SH-SY5Y (cell line): Measurements from ENCODE around the gene CCDC85C.

ENCODE experiments used
- GATA2 ChIP-seq: IDR thresholded peaks from 2 replicates; pipeline ENCODE4 v1.6.1; 2011; ENCODE audit warnings: mild to moderate bottlenecking, low read depth, low read length
- GATA3 ChIP-seq: IDR thresholded peaks from 2 replicates; pipeline ENCODE4 v1.6.1; 2011; ENCODE audit warnings: low read depth, mild to moderate bottlenecking, low read length, moderate library complexity

CCDC85C gene

GRCh38 chr14:99619835-99620834 lies 16.1 kb upstream of the CCDC85C start:
- no peak for TF ChIP-seq GATA3
- TF ChIP-seq GATA2, result no peak

DNA sequence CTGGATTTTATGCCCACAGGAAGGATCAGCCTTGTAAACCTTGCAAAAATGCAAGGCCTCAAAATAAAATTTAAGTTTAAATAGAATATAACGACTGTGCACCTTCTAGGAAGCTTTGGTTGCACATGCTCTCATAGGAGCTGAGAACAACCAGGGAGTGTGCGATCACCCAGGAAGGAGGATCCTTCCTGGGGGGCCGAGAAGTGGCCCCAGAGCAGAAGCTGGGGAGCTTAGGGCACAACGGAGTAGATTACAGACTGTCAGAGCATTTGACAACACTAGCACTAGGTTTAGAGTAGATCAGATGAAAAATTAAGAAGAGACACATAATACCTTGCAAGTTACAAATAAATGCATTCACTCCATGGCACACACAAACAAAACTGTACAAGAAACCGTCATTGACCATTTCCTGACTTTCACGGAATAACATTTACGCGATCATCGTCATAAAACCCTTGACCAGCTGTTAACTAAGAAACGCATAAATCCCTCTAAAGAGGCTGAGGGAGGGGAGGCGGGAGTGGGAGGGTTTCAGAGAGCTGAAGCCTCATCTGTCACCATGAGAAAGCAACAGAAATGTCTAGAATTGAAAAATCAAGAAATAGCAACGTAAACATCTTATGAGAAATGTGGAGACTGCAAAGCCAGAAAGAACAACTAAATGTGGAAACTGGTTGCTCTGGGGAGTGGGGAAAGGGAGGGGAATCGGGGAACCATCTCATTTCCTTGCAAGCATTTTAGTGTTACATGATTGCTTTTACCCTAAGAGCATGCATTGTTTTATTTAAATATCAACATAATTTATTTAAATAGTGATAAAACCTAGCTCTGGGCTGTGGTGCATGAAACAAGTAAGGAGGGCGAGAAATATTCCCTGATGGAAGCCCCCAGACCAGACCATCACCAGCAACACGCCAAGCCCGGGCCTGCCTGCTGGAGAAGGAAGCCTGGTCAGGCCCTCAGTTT lies 13.1 kb upstream of the CCDC85C start:
- TF ChIP-seq GATA2 (no peak), GATA3 (no peak)

DNA sequence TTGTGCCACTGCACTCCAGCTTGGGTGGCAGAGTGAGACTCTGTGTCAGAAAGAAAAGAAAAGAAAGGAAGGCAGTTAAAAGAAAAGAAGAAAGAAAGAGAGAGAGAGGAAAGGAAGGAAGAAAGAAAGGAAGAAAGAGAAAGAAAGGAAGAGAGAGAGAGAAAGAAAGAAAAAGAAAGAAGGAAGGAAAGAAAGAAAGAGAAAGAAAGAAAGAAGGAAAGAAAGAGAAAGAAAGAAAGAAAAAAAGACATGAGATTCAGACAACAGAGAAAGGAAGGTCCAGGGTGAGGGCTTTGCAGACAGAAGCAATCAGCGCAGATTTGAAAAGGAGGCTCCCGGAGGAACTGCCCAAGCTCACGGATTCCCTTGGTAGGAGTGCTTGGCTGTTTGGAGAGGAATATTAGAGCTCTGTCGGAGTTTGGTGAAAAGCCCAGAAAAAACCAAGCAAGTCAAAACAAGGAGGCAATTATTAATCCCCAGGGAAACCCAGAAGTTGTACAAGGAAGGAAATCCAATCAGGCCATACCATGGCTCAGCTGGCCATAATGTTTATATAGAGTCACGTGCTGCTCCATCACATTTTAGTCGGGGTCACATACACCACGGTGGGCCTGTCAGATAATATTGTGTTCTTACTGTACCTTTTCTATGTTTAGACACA lies 11.6 kb upstream of the CCDC85C start:
- TF ChIP-seq GATA3 (no peak), GATA2 (no peak)

GRCh38 chr14:99612738-99613330 lies 8.8 kb upstream of the CCDC85C start:
- TF ChIP-seq GATA3, result no peak
- TF ChIP-seq GATA2, result no peak

GRCh38 chr14:99612071-99612737 lies 8.2 kb upstream of the CCDC85C start:
- no peak for TF ChIP-seq GATA2
- no peak for TF ChIP-seq GATA3

DNA sequence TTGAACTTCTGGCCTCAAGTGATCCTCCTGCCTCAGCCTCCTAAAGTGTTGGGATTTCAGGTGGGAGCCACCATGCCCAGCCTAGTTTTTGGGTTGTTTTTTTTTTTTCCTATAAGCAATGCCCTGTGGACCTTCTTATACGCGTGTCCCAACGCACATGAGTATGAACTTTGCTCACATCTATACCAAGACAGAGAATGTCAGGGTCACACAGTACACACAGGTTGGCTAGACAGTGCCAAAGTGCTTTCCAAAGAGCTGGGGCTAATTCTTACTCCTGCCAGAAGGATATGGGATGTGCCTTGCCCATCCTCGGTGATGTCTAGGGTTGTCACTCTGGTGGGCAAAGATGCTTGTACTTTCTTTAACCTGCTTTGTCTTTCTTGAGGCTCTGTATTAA lies 7.6 kb upstream of the CCDC85C start:
- TF ChIP-seq GATA3 (no peak), GATA2 (no peak)

- TF ChIP-seq GATA2, result no peak
- no peak for TF ChIP-seq GATA3
These were observed 5.5 kb upstream of the CCDC85C start for GRCh38 chr14:99609245-99610170.

DNA sequence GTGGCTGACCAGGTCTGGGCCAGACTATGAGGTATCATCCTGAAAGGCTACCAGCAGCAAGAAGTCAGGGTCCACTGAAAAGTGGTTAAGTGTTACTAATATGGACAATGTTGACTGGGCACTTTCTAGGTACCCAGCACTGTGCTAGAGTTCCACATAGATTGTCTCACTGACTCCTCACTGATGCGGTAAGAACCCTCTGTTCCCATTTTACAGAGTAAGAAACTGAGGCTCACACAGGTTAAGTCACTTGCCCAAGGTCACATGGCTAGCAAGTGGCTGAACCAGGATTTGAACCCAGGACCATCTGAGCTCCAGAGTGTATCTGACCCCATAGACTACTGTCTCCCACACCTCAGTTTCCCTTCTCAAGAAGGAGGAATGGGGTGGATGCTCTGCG lies 4.6 kb upstream of the CCDC85C start:
- TF ChIP-seq GATA3 (no peak), GATA2 (no peak)

- no peak for TF ChIP-seq GATA2
- TF ChIP-seq GATA3, result no peak
These were observed 2.4 kb upstream of the CCDC85C start for GRCh38 chr14:99606359-99606758.

DNA sequence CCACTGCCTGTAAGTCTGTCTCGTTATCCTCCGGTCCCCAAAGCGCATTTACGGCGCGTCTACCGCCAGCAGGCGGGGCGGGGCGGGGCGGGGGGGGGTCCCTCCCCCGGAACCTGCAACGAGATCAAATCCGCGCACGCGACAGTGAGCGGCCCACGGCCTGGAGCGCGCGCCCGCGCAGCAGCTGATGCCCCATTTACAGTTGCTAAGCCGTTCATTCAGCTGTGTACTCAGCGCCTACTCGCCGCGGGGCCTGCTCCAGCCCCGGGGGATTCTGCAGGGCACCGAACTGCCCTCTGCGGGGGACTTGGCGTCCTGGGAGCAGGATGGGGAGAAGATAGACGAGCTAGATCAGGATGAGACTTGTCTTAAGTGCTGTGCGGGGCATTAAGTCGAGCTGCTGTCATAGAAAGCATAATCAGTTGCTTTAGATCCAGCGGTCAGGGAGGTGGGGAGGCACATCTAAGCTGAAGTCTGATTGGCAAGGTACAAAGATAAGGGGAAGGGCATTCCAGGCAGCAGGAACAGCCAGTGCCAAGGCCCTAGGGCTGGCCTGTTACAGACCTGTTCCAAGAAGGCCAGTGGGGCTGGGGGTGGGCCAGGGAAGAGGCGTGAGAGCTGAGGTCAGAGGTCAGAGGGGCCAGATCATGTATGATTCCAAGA lies 1.4 kb upstream of the CCDC85C start:
- TF ChIP-seq GATA3 (no peak), GATA2 (peak; percentile 26; the same call in 1 of the 2 replicates)

DNA sequence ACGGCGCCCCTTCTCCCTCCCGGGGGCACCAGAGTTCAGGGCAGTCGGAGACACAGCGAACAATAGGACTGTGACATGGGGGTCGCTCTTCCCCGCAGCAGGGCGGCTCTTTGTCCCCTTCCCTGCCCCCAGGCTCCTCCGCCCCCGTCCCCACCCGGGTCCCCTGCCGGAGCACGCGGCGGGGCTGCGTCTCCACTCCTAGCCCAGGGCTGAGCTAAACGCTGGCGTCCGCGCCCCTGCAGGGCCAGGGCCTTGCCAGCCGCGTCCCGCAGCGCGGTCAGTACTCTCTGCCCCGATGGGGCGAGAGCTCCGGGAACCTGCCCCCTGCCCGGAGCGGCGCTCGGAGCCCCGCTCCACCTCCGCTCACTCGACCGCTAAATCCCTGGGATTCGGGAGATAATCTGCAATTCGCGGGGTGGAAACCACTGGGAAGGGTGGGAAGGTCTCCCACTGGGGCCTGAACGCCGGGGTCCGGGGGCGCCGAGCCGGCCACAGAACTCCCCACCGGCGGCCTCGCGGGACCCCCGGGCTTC lies 825 bp upstream of the CCDC85C start:
- TF ChIP-seq GATA3 (no peak), GATA2 (no peak)
